GM20000 (cell line): Measurements from ENCODE around the gene GABRD.

Source experiments
- DNase-seq: peaks from one replicate; pipeline ENCODE4 v3.0.0; 2012; ENCODE audit warnings: low spot score
- TF ChIP-seq, protein P1 (sequence below): IDR thresholded peaks from 2 replicates; pipeline ENCODE4 v1.5.1; 2012; ENCODE audit warnings: mild to moderate bottlenecking, control low read depth; ENCODE audit errors: extremely low read depth, missing control alignments

GABRD gene

GRCh38 chr1:2042830-2043773, 24.0 kb downstream of the GABRD start:
- DNase-seq: no peak
- TF ChIP-seq, protein P1, sequence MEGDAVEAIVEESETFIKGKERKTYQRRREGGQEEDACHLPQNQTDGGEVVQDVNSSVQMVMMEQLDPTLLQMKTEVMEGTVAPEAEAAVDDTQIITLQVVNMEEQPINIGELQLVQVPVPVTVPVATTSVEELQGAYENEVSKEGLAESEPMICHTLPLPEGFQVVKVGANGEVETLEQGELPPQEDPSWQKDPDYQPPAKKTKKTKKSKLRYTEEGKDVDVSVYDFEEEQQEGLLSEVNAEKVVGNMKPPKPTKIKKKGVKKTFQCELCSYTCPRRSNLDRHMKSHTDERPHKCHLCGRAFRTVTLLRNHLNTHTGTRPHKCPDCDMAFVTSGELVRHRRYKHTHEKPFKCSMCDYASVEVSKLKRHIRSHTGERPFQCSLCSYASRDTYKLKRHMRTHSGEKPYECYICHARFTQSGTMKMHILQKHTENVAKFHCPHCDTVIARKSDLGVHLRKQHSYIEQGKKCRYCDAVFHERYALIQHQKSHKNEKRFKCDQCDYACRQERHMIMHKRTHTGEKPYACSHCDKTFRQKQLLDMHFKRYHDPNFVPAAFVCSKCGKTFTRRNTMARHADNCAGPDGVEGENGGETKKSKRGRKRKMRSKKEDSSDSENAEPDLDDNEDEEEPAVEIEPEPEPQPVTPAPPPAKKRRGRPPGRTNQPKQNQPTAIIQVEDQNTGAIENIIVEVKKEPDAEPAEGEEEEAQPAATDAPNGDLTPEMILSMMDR: no peak

GRCh38 chr1:2043886-2044285, 24.7 kb downstream of the GABRD start:
- TF ChIP-seq, protein P1: no peak
- DNase-seq: no peak

DNA sequence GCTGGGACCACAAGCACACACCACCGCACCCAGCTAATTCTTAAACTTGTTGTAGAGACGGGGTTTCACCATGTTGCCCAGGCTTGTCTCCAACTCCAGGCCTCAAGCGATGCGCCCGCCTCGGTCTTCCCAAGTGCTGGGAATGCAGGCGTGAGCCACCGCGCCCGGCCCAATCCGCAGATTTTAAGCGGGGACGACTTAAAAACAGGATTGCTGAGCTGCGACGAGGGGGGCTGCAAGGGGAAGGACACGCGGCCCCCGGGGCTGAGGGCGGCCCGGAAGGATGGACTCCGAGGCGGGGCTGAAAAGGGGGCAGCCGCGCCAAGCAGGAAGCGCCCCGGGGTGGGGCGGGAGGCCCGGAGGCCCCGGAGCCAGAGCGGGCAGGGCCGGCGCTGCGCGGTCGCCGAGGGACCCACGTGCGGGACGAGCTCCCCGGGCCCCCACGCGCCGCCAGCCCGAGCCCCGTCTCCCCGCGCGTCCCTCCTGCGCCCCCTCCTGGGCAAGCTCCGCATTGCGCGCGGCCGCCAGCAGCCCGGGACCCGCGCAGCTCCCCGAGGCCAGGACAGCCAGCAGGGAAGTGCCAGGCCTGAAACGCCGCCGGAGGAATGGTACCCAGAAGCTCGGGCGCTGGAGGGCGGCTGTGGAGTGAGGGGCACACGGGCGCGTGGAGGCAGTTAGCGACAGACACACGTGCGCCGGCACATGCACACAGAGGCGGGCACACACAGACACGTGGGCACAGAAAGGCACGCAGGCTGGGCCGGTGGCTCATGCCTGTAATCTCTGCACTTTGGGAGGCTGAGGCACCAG, 25.6 kb downstream of the GABRD start:
- peak; percentile 92 for DNase-seq
- TF ChIP-seq, protein P1: peak; percentile 86

DNA sequence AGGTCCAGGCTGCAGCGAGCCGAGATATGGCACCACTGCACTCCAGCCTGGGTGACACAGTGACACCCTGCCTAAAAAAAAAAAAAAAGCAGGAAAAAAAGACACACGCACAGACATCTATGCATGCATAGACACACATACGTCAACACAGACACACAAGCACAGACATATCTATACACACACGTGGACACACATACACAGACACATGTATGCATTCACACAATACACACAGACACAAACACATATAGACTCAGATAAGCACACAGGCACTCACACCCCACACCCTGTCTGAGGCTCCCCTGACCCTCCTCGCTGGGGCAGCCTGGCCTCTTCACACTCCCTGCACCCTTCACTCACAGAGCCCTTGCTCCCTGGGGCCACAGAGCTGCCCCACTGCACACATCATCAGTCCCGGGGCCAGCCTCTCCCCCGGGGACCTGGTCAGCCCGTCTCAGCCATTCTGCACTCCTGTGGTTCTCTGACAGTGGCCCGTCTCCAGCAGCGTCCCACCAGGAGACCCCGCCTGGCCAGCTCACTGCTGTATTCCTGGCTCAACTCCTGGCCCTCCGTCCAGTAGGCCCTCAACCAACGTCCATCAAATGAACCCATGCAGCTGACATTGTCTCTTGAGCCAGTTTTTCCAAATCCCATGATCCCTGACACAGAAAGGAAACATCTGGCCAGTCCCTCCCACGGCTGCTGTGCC, 26.5 kb downstream of the GABRD start:
- TF ChIP-seq, protein P1: no peak
- no peak for DNase-seq

GRCh38 chr1:2046174-2046917, 27.2 kb downstream of the GABRD start:
- peak; percentile 82 for DNase-seq
- TF ChIP-seq, protein P1: peak; percentile 79

- no peak for DNase-seq
- TF ChIP-seq, protein P1: no peak
Measured at GRCh38 chr1:2046953-2047748, 28.0 kb downstream of the GABRD start.
